ENCODE results near the gene DNAAF3.

DNA sequence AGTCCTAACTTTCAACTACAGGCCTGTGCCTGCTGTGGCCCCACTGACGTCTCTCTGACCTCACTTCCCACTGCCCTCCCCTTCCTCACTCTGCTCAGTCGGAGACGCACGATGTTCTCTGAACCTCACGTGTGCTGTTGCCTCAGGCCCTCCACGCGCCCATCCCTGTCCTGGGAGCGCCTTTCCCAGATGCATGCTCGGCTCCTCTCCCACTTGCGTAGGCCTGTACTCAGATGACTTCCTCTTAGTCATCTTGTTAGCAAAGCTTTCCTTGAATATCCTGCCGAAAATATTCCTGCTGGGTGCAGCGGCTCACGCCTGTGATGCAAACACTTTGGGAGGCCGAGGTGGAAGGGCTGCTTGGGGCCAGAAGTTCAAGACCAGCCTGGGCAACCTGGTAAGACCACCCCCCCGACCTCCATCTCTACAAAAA is 23.0 kb upstream of the DNAAF3 start:
- no peak for TF ChIP-seq CTCF (tag by site-specific recombination; IDR thresholded peaks at IDR 0.05)
- TF ChIP-seq ZNF394 (tag by site-specific recombination; IDR thresholded peaks at IDR 0.05; ENCODE audit: borderline replicate concordance), result no peak
- no peak for TF ChIP-seq REST (tag by site-specific recombination; IDR thresholded peaks at IDR 0.05)
- TF ChIP-seq ZNF157 (tag by site-specific recombination; IDR thresholded peaks at IDR 0.05), result no peak
- TF ChIP-seq ZNF19 (tag by site-specific recombination; IDR thresholded peaks at IDR 0.05; ENCODE audit: low read depth), result no peak
- TF ChIP-seq ZNF658 (tag by site-specific recombination; IDR thresholded peaks at IDR 0.05), result no peak
- TF ChIP-seq, protein P1, sequence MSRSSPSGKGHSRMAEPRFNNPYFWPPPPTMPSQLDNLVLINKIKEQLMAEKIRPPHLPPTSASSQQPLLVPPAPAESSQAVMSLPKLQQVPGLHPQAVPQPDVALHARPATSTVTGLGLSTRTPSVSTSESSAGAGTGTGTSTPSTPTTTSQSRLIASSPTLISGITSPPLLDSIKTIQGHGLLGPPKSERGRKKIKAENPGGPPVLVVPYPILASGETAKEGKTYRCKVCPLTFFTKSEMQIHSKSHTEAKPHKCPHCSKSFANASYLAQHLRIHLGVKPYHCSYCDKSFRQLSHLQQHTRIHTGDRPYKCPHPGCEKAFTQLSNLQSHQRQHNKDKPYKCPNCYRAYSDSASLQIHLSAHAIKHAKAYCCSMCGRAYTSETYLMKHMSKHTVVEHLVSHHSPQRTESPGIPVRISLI (tag by site-specific recombination; IDR thresholded peaks at IDR 0.05), result no peak
- no peak for TF ChIP-seq ZNF16 (tag by site-specific recombination; IDR thresholded peaks at IDR 0.05; ENCODE audit: low read depth)
- no peak for TF ChIP-seq KLF7 (tag by site-specific recombination; IDR thresholded peaks at IDR 0.05; ENCODE audit: borderline replicate concordance)
- no peak for TF ChIP-seq ZBTB7A (tag by site-specific recombination; IDR thresholded peaks at IDR 0.05; ENCODE audit: low read depth)
- no peak for TF ChIP-seq ZNF302 (tag by site-specific recombination; IDR thresholded peaks at IDR 0.05; ENCODE audit: low read depth)
- TF ChIP-seq, protein P2, sequence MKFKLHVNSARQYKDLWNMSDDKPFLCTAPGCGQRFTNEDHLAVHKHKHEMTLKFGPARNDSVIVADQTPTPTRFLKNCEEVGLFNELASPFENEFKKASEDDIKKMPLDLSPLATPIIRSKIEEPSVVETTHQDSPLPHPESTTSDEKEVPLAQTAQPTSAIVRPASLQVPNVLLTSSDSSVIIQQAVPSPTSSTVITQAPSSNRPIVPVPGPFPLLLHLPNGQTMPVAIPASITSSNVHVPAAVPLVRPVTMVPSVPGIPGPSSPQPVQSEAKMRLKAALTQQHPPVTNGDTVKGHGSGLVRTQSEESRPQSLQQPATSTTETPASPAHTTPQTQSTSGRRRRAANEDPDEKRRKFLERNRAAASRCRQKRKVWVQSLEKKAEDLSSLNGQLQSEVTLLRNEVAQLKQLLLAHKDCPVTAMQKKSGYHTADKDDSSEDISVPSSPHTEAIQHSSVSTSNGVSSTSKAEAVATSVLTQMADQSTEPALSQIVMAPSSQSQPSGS (tag by site-specific recombination; IDR thresholded peaks at IDR 0.05; ENCODE audit: low read depth), result no peak
- TF ChIP-seq ZNF629 (tag by site-specific recombination; IDR thresholded peaks at IDR 0.05), result no peak

Data from HEK293 (cell line).